HEK293 (cell line): Measurements from ENCODE around the gene MAGOH.

Experiments
- CTCF ChIA-PET: fragments of 350-600 bp; formaldehyde crosslinking; extraction: SDS; loops from one replicate; lab custom pipeline; 2021; ENCODE audit warnings: antibody characterized with exemption; lab: Yijun Ruan, JAX
- POLR2A ChIA-PET: fragments of 300-600 bp; formaldehyde crosslinking; extraction: SDS; loops from one replicate; lab custom pipeline; 2020; ENCODE audit warnings: antibody characterized with exemption, inconsistent platforms; lab: Yijun Ruan, JAX
- H3K27ac ChIP-seq: fragments of 200-500 bp; sonication (Bioruptor generic); 2 replicates; pipeline ENCODE4 v1.5.1; 2014; ENCODE audit warnings: low read depth, low read length, control low read depth, inconsistent platforms; ENCODE audit errors: extremely low read depth
- H3K36me3 ChIP-seq, 2 experiments: fragments of 200-500 bp in 1 of 2; sonication (Bioruptor generic) in 1 of 2; 1 replicate in 1 of 2; 2 replicates in 1 of 2; pipeline ENCODE4 v1.5.1; 2014 to 2017; ENCODE audit warnings: inconsistent platforms in 2 of 2, low read length in 2 of 2; ENCODE audit not compliant: control insufficient read depth in 2 of 2, insufficient read depth in 1 of 2
- H3K4me1 ChIP-seq: fragments of 200-500 bp; sonication (Bioruptor generic); 2 replicates; pipeline ENCODE4 v1.5.1; 2014; ENCODE audit warnings: mild to moderate bottlenecking, low read length, inconsistent platforms; ENCODE audit not compliant: control insufficient read depth, insufficient read depth
- H3K4me3 ChIP-seq: 2 replicates; pipeline ENCODE4 v1.5.1; 2011; ENCODE audit warnings: low read depth, mild to moderate bottlenecking, control low read depth, low read length, moderate library complexity
- H3K9me3 ChIP-seq: fragments of 200-500 bp; sonication (Bioruptor generic); 2 replicates; pipeline ENCODE4 v1.5.1; 2014; ENCODE audit warnings: low read depth, low read length, inconsistent platforms; ENCODE audit not compliant: control insufficient read depth, insufficient read depth
- BCL11B ChIP-seq: fragments of 450-650 bp; formaldehyde crosslinking; IDR thresholded peaks from 2 replicates; pipeline ENCODE4 v1.5.1; 2016; ENCODE audit warnings: low read depth, missing biosample characterization, missing genetic modification characterization
- CTCF ChIP-seq: fragments of 450-650 bp; formaldehyde crosslinking; IDR thresholded peaks from 2 replicates; pipeline ENCODE4 v1.5.1; 2016; ENCODE audit warnings: missing biosample characterization, missing genetic modification characterization
- INSM2 ChIP-seq: fragments of 450-650 bp; formaldehyde crosslinking; IDR thresholded peaks from 2 replicates; pipeline ENCODE4 v1.5.1; 2016; ENCODE audit warnings: missing biosample characterization, missing genetic modification characterization
- KLF8 ChIP-seq: fragments of 450-650 bp; formaldehyde crosslinking; IDR thresholded peaks from 2 replicates; pipeline ENCODE4 v1.5.1; 2016; ENCODE audit warnings: missing biosample characterization, missing genetic modification characterization
- RBAK ChIP-seq: fragments of 450-650 bp; formaldehyde crosslinking; IDR thresholded peaks from 2 replicates; pipeline ENCODE4 v1.5.1; 2016; ENCODE audit warnings: missing biosample characterization, missing genetic modification characterization
- SCRT2 ChIP-seq: fragments of 450-650 bp; formaldehyde crosslinking; IDR thresholded peaks from 2 replicates; pipeline ENCODE4 v1.5.1; 2016; ENCODE audit warnings: missing biosample characterization, missing genetic modification characterization
- ZBTB48 ChIP-seq: fragments of 450-650 bp; formaldehyde crosslinking; IDR thresholded peaks from 2 replicates; pipeline ENCODE4 v1.5.1; 2016; ENCODE audit warnings: missing biosample characterization, missing genetic modification characterization
- ZEB2 ChIP-seq: fragments of 450-650 bp; formaldehyde crosslinking; IDR thresholded peaks from 2 replicates; pipeline ENCODE4 v1.5.1; 2016; ENCODE audit warnings: missing biosample characterization, missing genetic modification characterization
- ZFP37 ChIP-seq: fragments of 450-650 bp; formaldehyde crosslinking; IDR thresholded peaks from 2 replicates; pipeline ENCODE4 v1.5.1; 2016; ENCODE audit warnings: missing biosample characterization, missing genetic modification characterization
- ZNF121 ChIP-seq: fragments of 450-650 bp; formaldehyde crosslinking; IDR thresholded peaks from 2 replicates; pipeline ENCODE4 v1.5.1; 2016; ENCODE audit warnings: missing biosample characterization, missing genetic modification characterization
- ZNF140 ChIP-seq: fragments of 450-650 bp; formaldehyde crosslinking; IDR thresholded peaks from 2 replicates; pipeline ENCODE4 v1.5.1; 2016; ENCODE audit warnings: missing biosample characterization, missing genetic modification characterization
- ZNF16 ChIP-seq: fragments of 450-650 bp; formaldehyde crosslinking; IDR thresholded peaks from 2 replicates; pipeline ENCODE4 v1.5.1; 2016; ENCODE audit warnings: low read depth, missing biosample characterization, missing genetic modification characterization
- ZNF221 ChIP-seq: fragments of 450-650 bp; formaldehyde crosslinking; IDR thresholded peaks from 2 replicates; pipeline ENCODE4 v1.5.1; 2017; ENCODE audit warnings: missing biosample characterization, missing genetic modification characterization, borderline replicate concordance
- ZNF324 ChIP-seq: fragments of 450-650 bp; formaldehyde crosslinking; IDR thresholded peaks from 2 replicates; pipeline ENCODE4 v1.5.1; 2016; ENCODE audit warnings: missing biosample characterization, missing genetic modification characterization
- ZNF366 ChIP-seq: fragments of 450-650 bp; formaldehyde crosslinking; conservative IDR thresholded peaks from 2 replicates; pipeline ENCODE4 v1.5.1; 2016; ENCODE audit warnings: missing biosample characterization, missing genetic modification characterization
- ZNF510 ChIP-seq: fragments of 450-650 bp; formaldehyde crosslinking; IDR thresholded peaks from 2 replicates; pipeline ENCODE4 v1.5.1; 2018; ENCODE audit warnings: mild to moderate bottlenecking, missing genetic modification characterization, missing biosample characterization; ENCODE audit not compliant: insufficient replicate concordance
- ZSCAN30 ChIP-seq: fragments of 450-650 bp; IDR thresholded peaks from 2 replicates; pipeline ENCODE4 v1.5.1; 2018; ENCODE audit warnings: missing biosample characterization, mild to moderate bottlenecking, missing genetic modification characterization, moderate library complexity
- TF ChIP-seq, protein P1 (sequence below): fragments of 450-650 bp; formaldehyde crosslinking; IDR thresholded peaks from 2 replicates; pipeline ENCODE4 v1.5.1; 2016; ENCODE audit warnings: missing biosample characterization, missing genetic modification characterization
- TF ChIP-seq, protein P2 (sequence below): fragments of 450-650 bp; formaldehyde crosslinking; IDR thresholded peaks from 2 replicates; pipeline ENCODE4 v1.5.1; 2016; ENCODE audit warnings: missing biosample characterization, missing genetic modification characterization

Gene MAGOH

DNA sequence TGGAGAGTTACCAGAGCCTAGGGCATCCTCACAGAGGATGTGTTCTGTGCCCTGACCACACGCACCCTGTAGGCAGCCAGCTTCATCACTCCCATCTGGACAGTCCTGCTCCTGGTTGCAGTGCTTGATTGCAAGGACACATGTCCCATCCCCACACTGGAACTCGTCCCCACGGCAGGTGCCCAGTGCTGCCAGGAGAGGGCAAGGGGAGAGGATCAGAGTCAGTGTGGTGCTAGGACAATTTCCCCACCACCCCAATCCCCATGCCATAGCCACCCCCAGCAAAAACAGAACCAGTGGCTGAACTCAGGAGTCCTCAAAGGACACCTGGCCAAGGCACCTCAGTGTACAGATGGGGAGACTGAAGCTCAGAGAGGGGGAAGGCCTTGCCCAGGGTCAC lies 37.2 kb upstream of the MAGOH start:
- Histone ChIP-seq H3K27ac (no peak overlapping the region), H3K9me3 (no peaks in the 10 kb centered on the region), H3K4me1 (no peaks in the 10 kb centered on the region), H3K36me3 (peaks cover 0 to 15% of the 10 kb centered on the region in 2 experiments; a peak in 1 of 3 replicates), H3K4me3 (no peak overlapping the region)
- ChIA-PET POLR2A (interaction anchor here (0.6 kb wide), 1 partner anchor 37 kb away, joined by 3 read pairs; no protein-coding TSS in a partner anchor), CTCF (interaction anchor here (0.5 to 3.4 kb wide), 3 partner anchors 118 to 277 kb away, joined by 3 to 15 read pairs (median 3); no protein-coding TSS in a partner anchor)
- TF ChIP-seq BCL11B (tag by site-specific recombination) = no peak
- TF ChIP-seq ZNF121 (tag by site-specific recombination) = no peak
- no peak for TF ChIP-seq RBAK (tag by site-specific recombination)
- TF ChIP-seq ZNF140 = no peak
- no peak for TF ChIP-seq ZNF16
- no peak for TF ChIP-seq KLF8 (tag by site-specific recombination)
- TF ChIP-seq CTCF = no peak
- no peak for TF ChIP-seq ZEB2
- no peak for TF ChIP-seq ZBTB48
- TF ChIP-seq, protein P1, sequence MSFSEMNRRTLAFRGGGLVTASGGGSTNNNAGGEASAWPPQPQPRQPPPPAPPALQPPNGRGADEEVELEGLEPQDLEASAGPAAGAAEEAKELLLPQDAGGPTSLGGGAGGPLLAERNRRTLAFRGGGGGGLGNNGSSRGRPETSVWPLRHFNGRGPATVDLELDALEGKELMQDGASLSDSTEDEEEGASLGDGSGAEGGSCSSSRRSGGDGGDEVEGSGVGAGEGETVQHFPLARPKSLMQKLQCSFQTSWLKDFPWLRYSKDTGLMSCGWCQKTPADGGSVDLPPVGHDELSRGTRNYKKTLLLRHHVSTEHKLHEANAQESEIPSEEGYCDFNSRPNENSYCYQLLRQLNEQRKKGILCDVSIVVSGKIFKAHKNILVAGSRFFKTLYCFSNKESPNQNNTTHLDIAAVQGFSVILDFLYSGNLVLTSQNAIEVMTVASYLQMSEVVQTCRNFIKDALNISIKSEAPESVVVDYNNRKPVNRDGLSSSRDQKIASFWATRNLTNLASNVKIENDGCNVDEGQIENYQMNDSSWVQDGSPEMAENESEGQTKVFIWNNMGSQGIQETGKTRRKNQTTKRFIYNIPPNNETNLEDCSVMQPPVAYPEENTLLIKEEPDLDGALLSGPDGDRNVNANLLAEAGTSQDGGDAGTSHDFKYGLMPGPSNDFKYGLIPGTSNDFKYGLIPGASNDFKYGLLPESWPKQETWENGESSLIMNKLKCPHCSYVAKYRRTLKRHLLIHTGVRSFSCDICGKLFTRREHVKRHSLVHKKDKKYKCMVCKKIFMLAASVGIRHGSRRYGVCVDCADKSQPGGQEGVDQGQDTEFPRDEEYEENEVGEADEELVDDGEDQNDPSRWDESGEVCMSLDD (tag by site-specific recombination) = no peak
- TF ChIP-seq SCRT2 = no peak
- no peak for TF ChIP-seq ZFP37 (tag by site-specific recombination)
- no peak for TF ChIP-seq ZSCAN30 (tag by site-specific recombination)
- no peak for TF ChIP-seq ZNF221 (tag by site-specific recombination)
- TF ChIP-seq ZNF510 (tag by site-specific recombination) = no peak
- TF ChIP-seq ZNF324 (tag by site-specific recombination) = no peak
- TF ChIP-seq, protein P2, sequence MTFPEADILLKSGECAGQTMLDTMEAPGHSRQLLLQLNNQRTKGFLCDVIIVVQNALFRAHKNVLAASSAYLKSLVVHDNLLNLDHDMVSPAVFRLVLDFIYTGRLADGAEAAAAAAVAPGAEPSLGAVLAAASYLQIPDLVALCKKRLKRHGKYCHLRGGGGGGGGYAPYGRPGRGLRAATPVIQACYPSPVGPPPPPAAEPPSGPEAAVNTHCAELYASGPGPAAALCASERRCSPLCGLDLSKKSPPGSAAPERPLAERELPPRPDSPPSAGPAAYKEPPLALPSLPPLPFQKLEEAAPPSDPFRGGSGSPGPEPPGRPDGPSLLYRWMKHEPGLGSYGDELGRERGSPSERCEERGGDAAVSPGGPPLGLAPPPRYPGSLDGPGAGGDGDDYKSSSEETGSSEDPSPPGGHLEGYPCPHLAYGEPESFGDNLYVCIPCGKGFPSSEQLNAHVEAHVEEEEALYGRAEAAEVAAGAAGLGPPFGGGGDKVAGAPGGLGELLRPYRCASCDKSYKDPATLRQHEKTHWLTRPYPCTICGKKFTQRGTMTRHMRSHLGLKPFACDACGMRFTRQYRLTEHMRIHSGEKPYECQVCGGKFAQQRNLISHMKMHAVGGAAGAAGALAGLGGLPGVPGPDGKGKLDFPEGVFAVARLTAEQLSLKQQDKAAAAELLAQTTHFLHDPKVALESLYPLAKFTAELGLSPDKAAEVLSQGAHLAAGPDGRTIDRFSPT = no peak
- TF ChIP-seq INSM2 = no peak
- TF ChIP-seq ZNF366 (tag by site-specific recombination) = no peak
